PC-9 (cell line): ENCODE data around the gene MIDN. TPM values are rescaled to one million over a fixed set of nuclear protein-coding genes. Genes with fewer than 3 reads are reported as not detected.

Experiments used
- BruUV-seq: library from RNA; stranded (reverse); fragments of 400-500 nt; replicated peaks from 2 replicates; lab custom pipeline; 2021; lab: Mats Ljungman, UMichigan
- CTCF ChIA-PET: fragments of 300-600 bp; sonication (Branson Sonifier 250); formaldehyde crosslinking; loops from one replicate; lab custom pipeline; 2022; ENCODE audit warnings: antibody characterized with exemption; lab: Charles Lee
- POLR2A ChIA-PET: fragments of 300-600 bp; sonication (Branson Sonifier 250); formaldehyde crosslinking; loops from one replicate; lab custom pipeline; 2022; ENCODE audit warnings: antibody characterized with exemption; ENCODE audit not compliant: unreplicated experiment; lab: Charles Lee
- DNase-seq, 2 experiments: peaks; one replicate each; pipeline versions ENCODE4 v3.0.0 to v3.0.0-alpha.2; 2015 to 2022; ENCODE audit warnings: mixed read lengths in 1 of 2
- H2AFZ ChIP-seq: fragments of 200-600 bp; sonication (generic); 2 replicates; pipeline ENCODE4 v1.8.1; 2017; ENCODE audit warnings: antibody characterized with exemption
- H3F3A ChIP-seq: fragments of 200-600 bp; sonication (generic); 2 replicates; pipeline ENCODE4 v1.8.1; 2017; ENCODE audit warnings: antibody characterized with exemption, mild to moderate bottlenecking, low read depth; ENCODE audit not compliant: insufficient read depth
- H3K27ac ChIP-seq: fragments of 200-600 bp; sonication (generic); 2 replicates; pipeline ENCODE4 v1.6.1; 2016; ENCODE audit warnings: mixed run types
- H3K27me3 ChIP-seq: fragments of 200-600 bp; sonication (generic); 2 replicates; pipeline ENCODE4 v1.6.1; 2016; ENCODE audit warnings: low read depth, mixed run types; ENCODE audit not compliant: insufficient read depth
- H3K36me3 ChIP-seq: fragments of 200-600 bp; sonication (generic); 2 replicates; pipeline ENCODE4 v1.6.1; 2016; ENCODE audit warnings: low read depth, mixed run types
- H3K4me1 ChIP-seq: fragments of 200-600 bp; sonication (generic); replicated peaks from 2 replicates; pipeline ENCODE4 v1.6.1; 2016; ENCODE audit warnings: mixed run types; ENCODE audit not compliant: insufficient read depth
- H3K4me2 ChIP-seq: fragments of 200-600 bp; sonication (generic); 2 replicates; pipeline ENCODE4 v1.6.1; 2017; ENCODE audit warnings: mixed run types
- H3K4me3 ChIP-seq: fragments of 200-600 bp; sonication (generic); 2 replicates; pipeline ENCODE4 v1.6.1; 2016; ENCODE audit warnings: mixed run types
- H3K79me2 ChIP-seq: fragments of 200-600 bp; sonication (generic); 2 replicates; pipeline ENCODE4 v1.6.1; 2017; ENCODE audit warnings: low read depth, mixed run types
- H3K9me2 ChIP-seq: fragments of 200-600 bp; sonication (generic); 2 replicates; pipeline ENCODE4 v1.8.1; 2017; ENCODE audit warnings: mild to moderate bottlenecking; ENCODE audit not compliant: insufficient read depth
- H3K9me3 ChIP-seq: fragments of 200-600 bp; sonication (generic); 2 replicates; pipeline ENCODE4 v1.8.1; 2016; ENCODE audit warnings: low read depth; ENCODE audit not compliant: insufficient read depth
- H4K20me1 ChIP-seq: fragments of 200-600 bp; sonication (generic); 2 replicates; pipeline ENCODE4 v1.8.1; 2017; ENCODE audit not compliant: insufficient read depth
- CTCF ChIP-seq: fragments of 200-600 bp; sonication (generic); conservative IDR thresholded peaks from 2 replicates; pipeline ENCODE4 v1.6.1; 2017; ENCODE audit warnings: mixed run types, antibody characterized with exemption, mild to moderate bottlenecking, moderate library complexity
- EZH2 ChIP-seq: fragments of 200-600 bp; sonication (generic); IDR thresholded peaks from 2 replicates; pipeline ENCODE4 v1.8.0; 2017; ENCODE audit warnings: antibody characterized with exemption, low read depth
- intact Hi-C: fragments of 100-400 bp; cut with micrococcal nuclease; formaldehyde crosslinking; loops from one replicate; pipeline ENCODE4 v1.10.0; 2022; ENCODE audit not compliant: unreplicated experiment
- total RNA-seq: library from RNA; stranded (reverse); gene quantifications from 2 replicates; pipeline ENCODE4 v1.2.3, GENCODE V29; 2021

MIDN gene
- total RNA-seq, 1 experiment from 2014 or later = 61.4 TPM

DNA sequence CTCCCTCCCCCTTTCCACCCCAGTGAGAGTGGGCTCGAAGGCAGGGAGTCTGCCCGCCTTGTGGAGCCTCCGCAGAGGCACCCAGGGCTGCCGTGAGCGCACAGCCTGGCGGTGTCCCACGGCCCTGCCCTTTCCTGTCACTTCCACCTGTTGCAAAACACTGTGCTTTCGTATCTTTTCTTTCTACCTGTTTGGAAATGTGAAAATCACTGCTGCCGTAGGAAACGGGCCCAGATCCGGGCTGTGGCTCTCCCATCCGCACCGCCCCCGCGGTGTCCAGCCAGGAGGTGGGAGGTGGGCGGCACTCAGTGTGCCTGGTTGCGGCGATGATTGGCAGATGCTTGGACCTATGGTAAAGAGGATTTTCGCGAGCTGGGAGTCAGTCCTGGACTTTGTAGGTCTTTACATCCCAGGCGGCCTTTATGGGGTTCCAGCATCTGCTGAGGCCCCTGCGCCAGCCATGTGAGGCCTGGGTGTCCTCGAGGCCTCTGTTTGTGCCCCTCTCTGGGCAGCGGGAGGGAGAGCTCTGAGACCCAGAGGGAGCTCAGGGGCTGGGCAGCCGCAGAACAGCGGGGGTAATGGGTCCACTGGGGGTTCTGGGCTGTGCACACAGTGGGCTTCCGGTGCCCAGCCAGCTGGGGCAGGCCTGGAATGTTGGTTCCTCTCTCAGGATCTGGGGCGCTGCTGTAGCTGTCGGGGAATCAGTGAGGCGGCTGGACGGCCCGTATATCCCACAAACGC is 36.7 kb upstream of the MIDN start:
- Histone ChIP-seq H3F3A (peaks cover 24% of the 10 kb centered on the region), H3K4me3 (no peak overlapping the region), H2AFZ (no peak overlapping the region), H3K36me3 (no peaks in the 10 kb centered on the region), H3K27me3 (no peaks in the 10 kb centered on the region), H3K9me2 (no peaks in the 10 kb centered on the region), H4K20me1 (peaks cover 39% of the 10 kb centered on the region), H3K4me2 (no peak overlapping the region), H3K27ac (no peak overlapping the region), H3K9me3 (no peaks in the 10 kb centered on the region), H3K79me2 (peaks cover 86% of the 10 kb centered on the region), H3K4me1 (peaks cover 24% of the 10 kb centered on the region)
- TF ChIP-seq EZH2 = no peak
- intact Hi-C loops = no loop called here
- ChIA-PET POLR2A (no interaction called here), CTCF (no interaction called here)
- no TSS peak for BruUV-seq
- DNase-seq = no peak

GRCh38 chr19:1213391-1214286 is 34.7 kb upstream of the MIDN start:
- Histone ChIP-seq H3K4me1 (peaks cover 31% of the 10 kb centered on the region), H3K36me3 (no peaks in the 10 kb centered on the region), H4K20me1 (peaks cover 37% of the 10 kb centered on the region), H2AFZ (no peak overlapping the region), H3K27ac (no peak overlapping the region), H3K4me2 (no peak overlapping the region), H3K9me2 (no peaks in the 10 kb centered on the region), H3F3A (peaks cover 25% of the 10 kb centered on the region), H3K9me3 (no peaks in the 10 kb centered on the region), H3K27me3 (no peaks in the 10 kb centered on the region), H3K79me2 (peaks cover 86% of the 10 kb centered on the region), H3K4me3 (no peak overlapping the region)
- no TSS peak for BruUV-seq
- POLR2A ChIA-PET = interaction anchor here (0.6 kb wide), 1 partner anchor 31 kb away, joined by 3 read pairs; no protein-coding TSS in a partner anchor
- CTCF ChIA-PET = no interaction called here
- no peak for TF ChIP-seq EZH2
- TF ChIP-seq CTCF = no peak
- DNase-seq = no peak
- intact Hi-C loops = no loop called here

DNA sequence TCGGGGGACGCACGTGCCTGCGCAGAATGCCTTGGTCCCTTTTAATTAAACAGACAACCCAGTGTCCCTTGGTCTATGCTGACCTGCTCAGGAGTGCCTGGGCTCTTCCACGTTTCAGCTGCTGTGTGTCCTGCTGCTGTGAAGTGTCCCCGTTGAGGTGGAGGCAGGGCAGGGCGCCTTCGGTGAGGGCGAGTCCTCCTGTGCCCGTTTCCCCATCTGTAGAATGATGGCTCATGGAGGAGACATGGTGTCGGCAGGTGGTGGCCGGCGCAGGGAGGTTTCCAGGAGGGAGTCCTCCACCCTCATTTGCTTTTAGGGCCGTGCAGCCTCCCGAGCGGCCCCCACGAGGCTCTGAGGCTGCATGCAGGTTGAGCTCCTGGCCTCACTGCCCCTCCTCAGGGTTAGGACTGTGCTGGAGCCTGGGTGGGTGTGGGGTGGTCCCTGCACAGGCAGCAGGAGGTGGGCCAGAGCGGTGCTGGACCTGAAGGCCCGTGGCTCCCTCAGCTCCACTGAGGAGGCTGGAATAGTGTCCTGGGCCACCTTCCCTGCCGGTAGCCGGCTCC is 34.0 kb upstream of the MIDN start:
- no peaks in the 10 kb centered on the region for H3K27me3 ChIP-seq
- intact Hi-C loops = no loop called here
- TF ChIP-seq EZH2 (no peak), CTCF (no peak)
- CTCF ChIA-PET = no interaction called here
- no peaks in the 10 kb centered on the region for H3K36me3 ChIP-seq
- no TSS peak for BruUV-seq
- H3K4me3 ChIP-seq = no peak overlapping the region
- H3K9me2 ChIP-seq = no peaks in the 10 kb centered on the region
- no peak overlapping the region for H3K4me2 ChIP-seq
- peaks cover 82% of the 10 kb centered on the region for H3K79me2 ChIP-seq
- POLR2A ChIA-PET = interaction anchor here (0.6 kb wide), 1 partner anchor 30 kb away, joined by 3 read pairs; no protein-coding TSS in a partner anchor
- peaks cover 34% of the 10 kb centered on the region for H4K20me1 ChIP-seq
- no peaks in the 10 kb centered on the region for H3K9me3 ChIP-seq
- no peak for DNase-seq
- no peak overlapping the region for H2AFZ ChIP-seq
- peaks cover 25% of the 10 kb centered on the region for H3F3A ChIP-seq
- H3K4me1 ChIP-seq = peaks cover 31% of the 10 kb centered on the region
- no peak overlapping the region for H3K27ac ChIP-seq
